GM23338 (cell line): ENCODE results near the gene C1RL. TPM values are rescaled to one million over a fixed set of nuclear protein-coding genes. Genes with fewer than 3 reads are reported as not detected.

Experiments
- ATAC-seq: fragments of 200-7000 bp; cut with Tn5 transposase; 3 replicates; pipeline ENCODE4 v1.9.1; 2020
- DNase-seq: peaks from one replicate; pipeline ENCODE4 v3.0.0-alpha.2; 2015; ENCODE audit warnings: low spot score
- H2AFZ ChIP-seq: fragments of 200-600 bp; sonication (generic); 2 replicates; pipeline ENCODE4 v1.8.0; 2016; ENCODE audit warnings: antibody characterized with exemption, mild to moderate bottlenecking, moderate library complexity
- H3F3A ChIP-seq: fragments of 200-600 bp; sonication (generic); replicated peaks from 2 replicates; pipeline ENCODE4 v1.8.0; 2017; ENCODE audit warnings: antibody characterized with exemption, mixed run types, low read depth
- H3K27ac ChIP-seq: fragments of 200-600 bp; sonication (generic); 2 replicates; pipeline ENCODE4 v1.6.1; 2016; ENCODE audit warnings: low read depth
- H3K27me3 ChIP-seq: fragments of 200-600 bp; sonication (generic); 2 replicates; pipeline ENCODE4 v1.8.0; 2016; ENCODE audit warnings: mild to moderate bottlenecking, mixed run types, moderate library complexity; ENCODE audit not compliant: insufficient read depth
- H3K36me3 ChIP-seq: fragments of 200-600 bp; sonication (generic); 2 replicates; pipeline ENCODE4 v1.8.0; 2016; ENCODE audit warnings: mild to moderate bottlenecking; ENCODE audit not compliant: insufficient read depth
- H3K4me1 ChIP-seq: fragments of 200-600 bp; sonication (generic); 2 replicates; pipeline ENCODE4 v1.8.0; 2016; ENCODE audit warnings: mild to moderate bottlenecking, moderate library complexity; ENCODE audit not compliant: insufficient read depth
- H3K4me2 ChIP-seq: fragments of 200-600 bp; sonication (generic); 2 replicates; pipeline ENCODE4 v1.7.1; 2017; ENCODE audit warnings: mixed run types
- H3K4me3 ChIP-seq: fragments of 200-600 bp; sonication (generic); 2 replicates; pipeline ENCODE4 v1.6.1; 2016; ENCODE audit warnings: mixed run types
- H3K79me2 ChIP-seq: fragments of 200-600 bp; sonication (generic); replicated peaks from 2 replicates; pipeline ENCODE4 v1.8.0; 2017; ENCODE audit warnings: mild to moderate bottlenecking; ENCODE audit not compliant: insufficient read depth
- H3K9me2 ChIP-seq: fragments of 200-600 bp; sonication (generic); 2 replicates; pipeline ENCODE4 v1.8.0; 2017; ENCODE audit not compliant: insufficient read depth
- H4K20me1 ChIP-seq: fragments of 200-600 bp; sonication (generic); replicated peaks from 2 replicates; pipeline ENCODE4 v1.8.0; 2017; ENCODE audit warnings: mild to moderate bottlenecking; ENCODE audit not compliant: insufficient read depth
- H3K27ac Mint-ChIP-seq: 2 replicates; pipeline ENCODE4 v1.8.0; 2020; ENCODE audit warnings: inconsistent platforms, mild to moderate bottlenecking, moderate library complexity, mixed read lengths
- H3K27me3 Mint-ChIP-seq: 3 replicates; pipeline ENCODE4 v1.8.0; 2022; ENCODE audit warnings: low read depth, mild to moderate bottlenecking, moderate library complexity, mixed read lengths, inconsistent platforms; ENCODE audit not compliant: insufficient read depth, poor library complexity
- H3K36me3 Mint-ChIP-seq: 3 replicates; pipeline ENCODE4 v1.8.0; 2021; ENCODE audit warnings: low read depth, mild to moderate bottlenecking, inconsistent platforms, moderate library complexity, mixed read lengths
- H3K4me1 Mint-ChIP-seq: 3 replicates; pipeline ENCODE4 v1.8.0; 2020; ENCODE audit warnings: mild to moderate bottlenecking, inconsistent platforms, mixed read lengths
- H3K4me3 Mint-ChIP-seq: 3 replicates; pipeline ENCODE4 v1.8.0; 2021; ENCODE audit warnings: moderate library complexity, mild to moderate bottlenecking, inconsistent platforms, mixed read lengths
- H3K9me3 Mint-ChIP-seq: 3 replicates; pipeline ENCODE4 v1.8.0; 2020; ENCODE audit warnings: moderate library complexity, mild to moderate bottlenecking, inconsistent platforms, mixed read lengths
- CREB1 ChIP-seq: fragments of 250-450 bp; sonication (Bioruptor Pico); IDR thresholded peaks from 2 replicates; pipeline ENCODE4 v1.5.0; 2020; ENCODE audit warnings: low read depth, mild to moderate bottlenecking, moderate library complexity
- EZH2 ChIP-seq: fragments of 200-600 bp; sonication (generic); IDR thresholded peaks from one replicate; pipeline ENCODE4 v1.8.0; 2017; ENCODE audit warnings: antibody characterized with exemption, mild to moderate bottlenecking, low read depth; ENCODE audit not compliant: unreplicated experiment
- EZH2phosphoT487 ChIP-seq: fragments of 200-600 bp; sonication (generic); IDR thresholded peaks from one replicate; pipeline ENCODE4 v1.8.1; 2018; ENCODE audit warnings: antibody characterized with exemption; ENCODE audit not compliant: unreplicated experiment
- JUNB ChIP-seq: IDR thresholded peaks from one replicate; pipeline ENCODE4 v1.6.1; 2016; ENCODE audit warnings: antibody characterized with exemption; ENCODE audit not compliant: unreplicated experiment
- NANOG ChIP-seq: IDR thresholded peaks from 2 replicates; pipeline ENCODE4 v1.6.1; 2016; ENCODE audit warnings: antibody characterized with exemption, borderline replicate concordance
- REST ChIP-seq: IDR thresholded peaks from one replicate; pipeline ENCODE4 v1.6.1; 2018; ENCODE audit warnings: antibody characterized with exemption; ENCODE audit not compliant: unreplicated experiment
- STAT1 ChIP-seq: IDR thresholded peaks from one replicate; pipeline ENCODE4 v1.6.1; 2016; ENCODE audit warnings: antibody characterized with exemption; ENCODE audit not compliant: unreplicated experiment
- ZNF114 ChIP-seq: fragments of 250-450 bp; sonication (Bioruptor Pico); IDR thresholded peaks from 2 replicates; pipeline ENCODE4 v1.5.0; 2020; ENCODE audit warnings: mild to moderate bottlenecking, moderate library complexity
- ZNF331 ChIP-seq: fragments of 250-450 bp; sonication (Bioruptor Pico); IDR thresholded peaks from 2 replicates; pipeline ENCODE4 v1.5.0; 2020; ENCODE audit warnings: low read depth, mild to moderate bottlenecking, moderate library complexity
- polyA plus RNA-seq: library from polyadenylated mRNA; unstranded; fragments of >200 nt; fragmentation: Nextera tagmentation; extraction: Ambion mirVana; gene quantifications from 2 replicates; pipeline ENCODE4 v1.2.1, GENCODE V29; 2016
- total RNA-seq: library from RNA; depleted of rRNA; stranded (reverse); fragments of >200 nt; shearing (Covaris generic); gene quantifications from 2 replicates; pipeline ENCODE4 v1.2.3, GENCODE V29; 2014
- TF ChIP-seq, protein P1 (sequence below): IDR thresholded peaks from 2 replicates; pipeline ENCODE4 v1.6.1; 2016; ENCODE audit warnings: antibody characterized with exemption
- TF ChIP-seq, protein P2 (sequence below), 2 experiments: fragments of 200-600 bp in 1 of 2; sonication (generic) in 1 of 2; conservative IDR thresholded peaks; 2 replicates each; pipeline versions ENCODE4 v1.5.1 to v1.6.1; 2016 to 2017; ENCODE audit warnings: antibody characterized with exemption in 2 of 2, low read depth in 2 of 2, mild to moderate bottlenecking in 2 of 2, moderate library complexity in 1 of 2

C1RL gene
- total and polyA plus RNA-seq, 2 experiments from 2014 or later = 7.3 to 8.8 TPM

DNA sequence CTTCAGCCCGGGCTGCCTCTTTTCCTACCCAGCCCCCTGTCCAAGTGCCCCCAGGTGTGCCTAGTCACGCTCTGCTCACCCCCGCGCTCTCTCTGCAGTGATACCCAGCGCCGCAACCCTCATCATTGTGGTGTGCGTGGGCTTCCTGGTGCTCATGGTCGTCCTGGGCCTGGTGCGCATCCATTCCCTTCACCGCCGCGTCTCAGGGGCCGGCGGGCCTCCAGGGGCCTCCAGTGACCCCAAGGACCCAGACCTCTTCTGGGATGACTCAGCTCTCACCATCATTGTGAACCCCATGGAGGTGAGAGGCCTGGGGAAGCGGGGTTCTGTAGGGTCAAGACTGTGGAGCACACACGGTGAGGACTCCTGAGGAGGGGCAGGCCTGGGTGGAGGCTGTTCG lies 48.4 kb upstream of the C1RL start (continued):
- TF ChIP-seq REST (no peak), EZH2 (no peak)

DNA sequence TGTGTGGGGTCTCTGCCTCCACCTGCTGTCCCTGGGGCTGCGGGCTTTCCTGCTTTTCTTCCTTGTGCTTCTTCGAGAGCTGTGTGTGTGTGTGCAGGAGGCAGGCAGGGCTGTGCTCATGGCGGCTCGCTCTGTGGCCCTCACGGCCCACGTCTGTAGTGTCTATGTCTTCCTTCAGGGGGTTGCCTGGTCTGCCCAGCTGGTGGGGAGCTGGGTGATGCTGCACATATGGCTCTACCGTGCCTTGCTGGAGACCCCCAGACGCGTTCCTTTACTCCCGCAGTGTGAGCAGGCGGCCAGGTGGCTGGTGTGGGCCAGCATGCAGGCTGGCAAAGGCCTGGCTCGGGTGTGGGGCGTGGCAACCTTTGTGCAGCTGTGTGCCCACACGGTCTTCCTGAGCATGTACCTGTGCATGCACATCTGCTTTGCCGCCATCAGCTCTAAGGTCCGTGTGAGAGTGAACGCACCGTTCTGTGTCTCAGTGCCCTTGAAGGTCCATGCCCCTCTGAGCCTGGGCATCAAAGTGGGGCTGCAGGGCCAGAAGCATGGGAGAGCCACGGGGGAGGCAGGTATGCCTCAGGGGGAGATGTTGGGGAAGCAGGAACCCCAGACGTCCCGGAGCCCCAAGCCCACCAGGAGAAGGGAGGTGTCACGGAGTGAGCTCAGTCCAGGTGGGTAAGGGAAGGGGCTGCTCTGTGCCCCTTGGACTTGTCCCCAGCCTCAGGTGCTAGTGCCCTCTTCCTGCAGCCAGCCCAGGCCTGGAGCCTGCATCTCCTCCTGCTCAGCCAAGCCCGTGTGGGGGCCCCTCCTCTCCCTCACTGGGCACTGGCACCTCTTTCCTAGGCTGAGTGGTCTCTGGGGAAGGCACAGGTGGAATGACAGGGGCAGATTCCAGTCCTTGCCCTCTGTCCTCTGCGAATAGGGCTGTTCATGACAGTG lies 47.5 kb upstream of the C1RL start:
- no peaks in the 10 kb centered on the region for H3K9me3 Mint-ChIP-seq
- no peaks in the 10 kb centered on the region for H3K36me3 ChIP-seq
- no peak overlapping the region for H3K4me2 ChIP-seq
- H3K36me3 Mint-ChIP-seq = no peaks in the 10 kb centered on the region; the same call in 2 of the 3 replicates
- no peak overlapping the region for H3K4me3 ChIP-seq
- H2AFZ ChIP-seq = no peak overlapping the region
- DNase-seq (no peak), ATAC-seq (no peak)
- H3K4me3 Mint-ChIP-seq = no peak overlapping the region
- no peak overlapping the region for H3K27ac ChIP-seq
- H3F3A ChIP-seq = no peaks in the 10 kb centered on the region
- TF ChIP-seq NANOG = no peak
- no peak for TF ChIP-seq CREB1 (CRISPR knock-in tag)
- no peak for TF ChIP-seq EZH2phosphoT487
- TF ChIP-seq, protein P1, sequence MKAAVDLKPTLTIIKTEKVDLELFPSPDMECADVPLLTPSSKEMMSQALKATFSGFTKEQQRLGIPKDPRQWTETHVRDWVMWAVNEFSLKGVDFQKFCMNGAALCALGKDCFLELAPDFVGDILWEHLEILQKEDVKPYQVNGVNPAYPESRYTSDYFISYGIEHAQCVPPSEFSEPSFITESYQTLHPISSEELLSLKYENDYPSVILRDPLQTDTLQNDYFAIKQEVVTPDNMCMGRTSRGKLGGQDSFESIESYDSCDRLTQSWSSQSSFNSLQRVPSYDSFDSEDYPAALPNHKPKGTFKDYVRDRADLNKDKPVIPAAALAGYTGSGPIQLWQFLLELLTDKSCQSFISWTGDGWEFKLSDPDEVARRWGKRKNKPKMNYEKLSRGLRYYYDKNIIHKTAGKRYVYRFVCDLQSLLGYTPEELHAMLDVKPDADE = no peak
- no peak for TF ChIP-seq EZH2
- no peaks in the 10 kb centered on the region for H4K20me1 ChIP-seq
- H3K27ac Mint-ChIP-seq = peak overlapping the region; percentile 55; the same call in 1 of the 2 replicates
- no peaks in the 10 kb centered on the region for H3K27me3 ChIP-seq
- no peaks in the 10 kb centered on the region for H3K79me2 ChIP-seq
- no peaks in the 10 kb centered on the region for H3K4me1 Mint-ChIP-seq
- H3K4me1 ChIP-seq = no peaks in the 10 kb centered on the region
- peaks cover 2% of the 10 kb centered on the region for H3K27me3 Mint-ChIP-seq
- H3K9me2 ChIP-seq = no peaks in the 10 kb centered on the region

- peak overlapping the region; percentile 22; the same call in 1 of the 2 replicates for H3K27ac Mint-ChIP-seq
- TF ChIP-seq JUNB (no peak), STAT1 (no peak), ZNF114 (CRISPR knock-in tag) (no peak), CREB1 (CRISPR knock-in tag) (no peak), REST (no peak), ZNF331 (CRISPR knock-in tag) (no peak)
- TF ChIP-seq, protein P2, sequence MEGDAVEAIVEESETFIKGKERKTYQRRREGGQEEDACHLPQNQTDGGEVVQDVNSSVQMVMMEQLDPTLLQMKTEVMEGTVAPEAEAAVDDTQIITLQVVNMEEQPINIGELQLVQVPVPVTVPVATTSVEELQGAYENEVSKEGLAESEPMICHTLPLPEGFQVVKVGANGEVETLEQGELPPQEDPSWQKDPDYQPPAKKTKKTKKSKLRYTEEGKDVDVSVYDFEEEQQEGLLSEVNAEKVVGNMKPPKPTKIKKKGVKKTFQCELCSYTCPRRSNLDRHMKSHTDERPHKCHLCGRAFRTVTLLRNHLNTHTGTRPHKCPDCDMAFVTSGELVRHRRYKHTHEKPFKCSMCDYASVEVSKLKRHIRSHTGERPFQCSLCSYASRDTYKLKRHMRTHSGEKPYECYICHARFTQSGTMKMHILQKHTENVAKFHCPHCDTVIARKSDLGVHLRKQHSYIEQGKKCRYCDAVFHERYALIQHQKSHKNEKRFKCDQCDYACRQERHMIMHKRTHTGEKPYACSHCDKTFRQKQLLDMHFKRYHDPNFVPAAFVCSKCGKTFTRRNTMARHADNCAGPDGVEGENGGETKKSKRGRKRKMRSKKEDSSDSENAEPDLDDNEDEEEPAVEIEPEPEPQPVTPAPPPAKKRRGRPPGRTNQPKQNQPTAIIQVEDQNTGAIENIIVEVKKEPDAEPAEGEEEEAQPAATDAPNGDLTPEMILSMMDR (conservative IDR thresholded peaks at IDR 0.05; ENCODE audit: low read depth in 2 of 2) = no peak
Measured at GRCh38 chr12:7155471-7156034, 46.5 kb upstream of the C1RL start.

More at GRCh38 chr12:7155471-7156034, 46.5 kb upstream of the C1RL start:
- H3K27me3 ChIP-seq = no peaks in the 10 kb centered on the region
- H3K9me2 ChIP-seq = no peaks in the 10 kb centered on the region
- no peak overlapping the region for H3K27ac ChIP-seq
- H3K4me3 ChIP-seq = no peak overlapping the region
- no peaks in the 10 kb centered on the region for H3K36me3 ChIP-seq
- H4K20me1 ChIP-seq = no peaks in the 10 kb centered on the region
- H3K4me3 Mint-ChIP-seq = no peak overlapping the region
- ATAC-seq (peak; percentile 21; the same call in 2 of the 3 replicates), DNase-seq (no peak)
- H3K79me2 ChIP-seq = no peaks in the 10 kb centered on the region
- no peaks in the 10 kb centered on the region for H3K9me3 Mint-ChIP-seq
- H3K27me3 Mint-ChIP-seq = peaks cover 2% of the 10 kb centered on the region
- no peaks in the 10 kb centered on the region; the same call in 1 of the 3 replicates for H3K36me3 Mint-ChIP-seq
- no peaks in the 10 kb centered on the region for H3K4me1 Mint-ChIP-seq
- H2AFZ ChIP-seq = no peak overlapping the region
- H3K4me2 ChIP-seq = no peak overlapping the region
- H3F3A ChIP-seq = no peaks in the 10 kb centered on the region
- H3K4me1 ChIP-seq = no peaks in the 10 kb centered on the region
